Left lung (tissue), 10 donors: ENCODE data around the gene PALMD. TPM values are rescaled to one million over a fixed set of nuclear protein-coding genes. Genes with fewer than 3 reads are reported as not detected.
A peak's percentile ranks its signal among the peaks of the same experiment; 100 is the strongest.

Source experiments
- ATAC-seq: fragments of 200-7000 bp; cut with Tn5 transposase; one replicate; pipeline ENCODE4 v1.9.1; 2020; ENCODE audit warnings: moderate library complexity
- DNase-seq, 4 donors: peaks; one replicate each; pipeline ENCODE4 v3.0.0-alpha.2; 2013 to 2020
- H3K27ac ChIP-seq, 2 donors: fragments of 200-600 bp; sonication (generic) in 1 of 2; one replicate each; pipeline versions ENCODE4 v1.5.0 to v1.8.0; 2020 to 2021
- H3K27me3 ChIP-seq, 2 donors: fragments of 200-600 bp; sonication (generic) in 1 of 2; one replicate each; pipeline versions ENCODE4 v1.5.0 to v1.8.0; 2020 to 2021
- H3K36me3 ChIP-seq, 2 donors: fragments of 200-600 bp; sonication (generic) in 1 of 2; one replicate each; pipeline versions ENCODE4 v1.5.0 to v1.8.0; 2020 to 2021
- H3K4me1 ChIP-seq, 2 donors: fragments of 200-600 bp; one replicate each; pipeline ENCODE4 v1.8.0; 2021
- H3K4me3 ChIP-seq, 2 donors: fragments of 200-600 bp; sonication (generic) in 1 of 2; one replicate each; pipeline versions ENCODE4 v1.5.0 to v1.8.0; 2020 to 2021; ENCODE audit warnings: mild to moderate bottlenecking in 1 of 2
- H3K9me3 ChIP-seq, 2 donors: fragments of 200-600 bp; sonication (generic) in 1 of 2; one replicate each; pipeline versions ENCODE4 v1.5.0 to v1.8.0; 2020 to 2021
- CTCF ChIP-seq, 2 donors: fragments of 200-600 bp; sonication (generic) in 1 of 2; IDR thresholded peaks; one replicate each; pipeline versions ENCODE4 v1.5.0 to v1.8.0; 2021; ENCODE audit warnings: antibody characterized with exemption in 2 of 2
- intact Hi-C, 2 donors: fragments of 100-400 bp; cut with DNase I; formaldehyde crosslinking; loops; one replicate each; pipeline versions ENCODE4 v1.11.2 to v1.14.2; 2022
- polyA plus RNA-seq, 6 donors: library from polyadenylated mRNA; unstranded; fragments of 120-200 nt; gene quantifications; one replicate each; pipeline ENCODE4 v1.2.1, GENCODE V29; 2013; ENCODE audit not compliant: insufficient read length in 6 of 6
- total RNA-seq, 2 donors: library from RNA; stranded (reverse); fragmentation: NEBNext Ultra II Directional; extraction: Animal tissue kit (Norgen Biotek cat#: 25700); gene quantifications; one replicate each; pipeline ENCODE4 v1.2.1, GENCODE V29; 2021
- donor health status: DM: no; HTN: yes; CAD: no.
- donor health status: DM: no; HTN: no; CAD: no.

Gene PALMD
- total and polyA plus RNA-seq, 8 donors: 14.3 to 29.9 (median 26.1) TPM

GRCh38 chr1:99696616-99697015 lies 50.7 kb downstream of the PALMD start:
- H3K27me3 ChIP-seq: no peaks in the 10 kb centered on the region
- no peak for TF ChIP-seq CTCF (IDR thresholded peaks at IDR 0.05)
- H3K27ac ChIP-seq: no peak overlapping the region
- H3K36me3 ChIP-seq: no peaks in the 10 kb centered on the region
- no peak for DNase-seq
- no peaks in the 10 kb centered on the region for H3K4me1 ChIP-seq
- no peak overlapping the region for H3K4me3 ChIP-seq
- intact Hi-C loops: loop anchor here in 1 of 2 donors (10.0 kb wide), 1 partner anchor 202 kb away; no protein-coding TSS in a partner anchor
- H3K9me3 ChIP-seq: no peaks in the 10 kb centered on the region
- no peak for ATAC-seq

- Histone ChIP-seq H3K9me3 (no peaks in the 10 kb centered on the region), H3K4me3 (no peak overlapping the region), H3K27me3 (no peaks in the 10 kb centered on the region), H3K27ac (no peak overlapping the region), H3K36me3 (no peaks in the 10 kb centered on the region), H3K4me1 (no peaks in the 10 kb centered on the region)
- intact Hi-C loops: loop anchor here in 1 of 2 donors (10.0 kb wide), 1 partner anchor 203 kb away; no protein-coding TSS in a partner anchor
- TF ChIP-seq CTCF (IDR thresholded peaks at IDR 0.05): no peak
- no peak for ATAC-seq
- no peak for DNase-seq
Observed at GRCh38 chr1:99697580-99697979, 51.7 kb downstream of the PALMD start.

GRCh38 chr1:99700020-99700419 lies 54.1 kb downstream of the PALMD start:
- intact Hi-C loops: loop anchor here in 1 of 2 donors (10.0 kb wide), 1 partner anchor 505 kb away; no protein-coding TSS in a partner anchor
- Histone ChIP-seq H3K9me3 (no peaks in the 10 kb centered on the region), H3K4me3 (no peak overlapping the region), H3K36me3 (no peaks in the 10 kb centered on the region), H3K27ac (no peak overlapping the region), H3K4me1 (peaks cover 0 to 9% of the 10 kb centered on the region in 2 donors), H3K27me3 (no peaks in the 10 kb centered on the region)
- no peak for DNase-seq
- ATAC-seq: no peak
- TF ChIP-seq CTCF (IDR thresholded peaks at IDR 0.05): no peak

- peaks cover 0 to 14% of the 10 kb centered on the region in 2 donors for H3K4me1 ChIP-seq
- H3K27ac ChIP-seq: no peak overlapping the region
- intact Hi-C loops: loop anchor here in 1 of 2 donors (10.0 kb wide), 1 partner anchor 507 kb away; no protein-coding TSS in a partner anchor
- ATAC-seq (no peak), DNase-seq (no peak)
- no peaks in the 10 kb centered on the region for H3K27me3 ChIP-seq
- TF ChIP-seq CTCF (IDR thresholded peaks at IDR 0.05): no peak
- H3K4me3 ChIP-seq: no peak overlapping the region
- H3K9me3 ChIP-seq: no peaks in the 10 kb centered on the region
- no peaks in the 10 kb centered on the region for H3K36me3 ChIP-seq
Observed at GRCh38 chr1:99702221-99702620, 56.3 kb downstream of the PALMD start.

GRCh38 chr1:99704356-99704816 lies 58.5 kb downstream of the PALMD start:
- ATAC-seq: no peak
- peaks cover 0 to 5% of the 10 kb centered on the region in 2 donors for H3K36me3 ChIP-seq
- peaks cover 0 to 14% of the 10 kb centered on the region in 2 donors for H3K4me1 ChIP-seq
- H3K27me3 ChIP-seq: no peaks in the 10 kb centered on the region
- H3K4me3 ChIP-seq: no peak overlapping the region
- peak overlapping the region in 1 of 2 donors; percentile 45 for H3K27ac ChIP-seq
- DNase-seq: peak in 1 of 4 donors; percentile 46
- no peak for TF ChIP-seq CTCF (IDR thresholded peaks at IDR 0.05)
- intact Hi-C loops: loop anchor here in 1 of 2 donors (10.0 kb wide), 1 partner anchor 510 kb away; no protein-coding TSS in a partner anchor
- no peaks in the 10 kb centered on the region for H3K9me3 ChIP-seq
